ENCODE results near the gene MBD3L4.
A peak's percentile ranks its signal among the peaks of the same experiment; 100 is the strongest.

Gene MBD3L4

DNA sequence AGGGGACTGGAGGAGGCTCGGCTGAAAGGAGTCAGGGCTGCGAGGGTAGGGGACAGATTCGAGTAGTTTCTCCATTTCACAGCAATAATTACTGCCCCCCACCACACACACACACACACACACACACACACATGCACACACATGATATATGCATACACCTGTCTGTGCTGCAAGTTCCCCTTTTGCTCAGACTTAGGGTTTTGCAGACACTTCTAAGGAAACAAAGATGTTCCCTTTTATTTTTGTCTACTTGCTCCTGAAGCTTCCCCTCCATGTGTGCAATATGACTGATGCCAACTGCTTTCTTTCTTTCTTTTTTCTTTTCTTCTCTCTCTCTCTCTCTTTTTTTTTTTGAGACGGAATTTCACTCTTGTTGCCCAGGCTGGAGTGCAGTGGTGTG is 32.1 kb downstream of the MBD3L4 start:
- Histone ChIP-seq H4K20me1 (ENCODE audit: control insufficient read depth, insufficient read depth, low read depth, low read length) (no peaks in the 10 kb centered on the region), H3K9me3 (ENCODE audit: control insufficient read depth, insufficient read depth, low read length) (no peaks in the 10 kb centered on the region)

GRCh38 chr19:7006135-7006704 is 33.8 kb downstream of the MBD3L4 start:
- TF ChIP-seq, protein P1, sequence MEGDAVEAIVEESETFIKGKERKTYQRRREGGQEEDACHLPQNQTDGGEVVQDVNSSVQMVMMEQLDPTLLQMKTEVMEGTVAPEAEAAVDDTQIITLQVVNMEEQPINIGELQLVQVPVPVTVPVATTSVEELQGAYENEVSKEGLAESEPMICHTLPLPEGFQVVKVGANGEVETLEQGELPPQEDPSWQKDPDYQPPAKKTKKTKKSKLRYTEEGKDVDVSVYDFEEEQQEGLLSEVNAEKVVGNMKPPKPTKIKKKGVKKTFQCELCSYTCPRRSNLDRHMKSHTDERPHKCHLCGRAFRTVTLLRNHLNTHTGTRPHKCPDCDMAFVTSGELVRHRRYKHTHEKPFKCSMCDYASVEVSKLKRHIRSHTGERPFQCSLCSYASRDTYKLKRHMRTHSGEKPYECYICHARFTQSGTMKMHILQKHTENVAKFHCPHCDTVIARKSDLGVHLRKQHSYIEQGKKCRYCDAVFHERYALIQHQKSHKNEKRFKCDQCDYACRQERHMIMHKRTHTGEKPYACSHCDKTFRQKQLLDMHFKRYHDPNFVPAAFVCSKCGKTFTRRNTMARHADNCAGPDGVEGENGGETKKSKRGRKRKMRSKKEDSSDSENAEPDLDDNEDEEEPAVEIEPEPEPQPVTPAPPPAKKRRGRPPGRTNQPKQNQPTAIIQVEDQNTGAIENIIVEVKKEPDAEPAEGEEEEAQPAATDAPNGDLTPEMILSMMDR (IDR thresholded peaks at IDR 0.05; ENCODE audit: low read depth, low read length, poor library complexity, severe bottlenecking) = no peak
- TF ChIP-seq EZH2phosphoT487 (IDR thresholded peaks at IDR 0.05; ENCODE audit: borderline replicate concordance, low read length) = no peak
- no peaks in the 10 kb centered on the region for H3F3A ChIP-seq (ENCODE audit: control insufficient read depth, insufficient read depth)
- no peaks in the 10 kb centered on the region for H3K9me3 ChIP-seq (ENCODE audit: control insufficient read depth, insufficient read depth, low read length)
- no peaks in the 10 kb centered on the region for H3K4me1 ChIP-seq (ENCODE audit: control insufficient read depth, low read length)
- no peaks in the 10 kb centered on the region; the same call in 1 of the 2 replicates for H3K27me3 ChIP-seq (ENCODE audit: control insufficient read depth, low read length)
- H3K4me3 ChIP-seq (ENCODE audit: low read length) = no peak overlapping the region
- H3K36me3 ChIP-seq (ENCODE audit: control insufficient read depth, low read length) = no peaks in the 10 kb centered on the region
- H3K9me2 ChIP-seq (replicated peaks; ENCODE audit: control insufficient read depth, low read length) = no peaks in the 10 kb centered on the region
- H3K27ac ChIP-seq (ENCODE audit: low read depth, low read length) = no peak overlapping the region
- H4K20me1 ChIP-seq (ENCODE audit: control insufficient read depth, insufficient read depth, low read depth, low read length) = no peaks in the 10 kb centered on the region
- no peaks in the 10 kb centered on the region for H3K79me2 ChIP-seq (ENCODE audit: control insufficient read depth, low read length)
- H3K4me2 ChIP-seq (ENCODE audit: low read length) = no peak overlapping the region

More for the DNA sequence above, 32.1 kb downstream of the MBD3L4 start:
- Histone ChIP-seq H3K79me2 (ENCODE audit: control insufficient read depth, low read length) (no peaks in the 10 kb centered on the region), H3K4me1 (ENCODE audit: control insufficient read depth, low read length) (no peaks in the 10 kb centered on the region), H3K9me2 (replicated peaks; ENCODE audit: control insufficient read depth, low read length) (no peaks in the 10 kb centered on the region), H3F3A (ENCODE audit: control insufficient read depth, insufficient read depth) (no peaks in the 10 kb centered on the region), H3K4me2 (ENCODE audit: low read length) (no peak overlapping the region), H3K4me3 (ENCODE audit: low read length) (no peak overlapping the region), H3K36me3 (ENCODE audit: control insufficient read depth, low read length) (no peaks in the 10 kb centered on the region), H3K27ac (ENCODE audit: low read depth, low read length) (no peak overlapping the region), H3K27me3 (ENCODE audit: control insufficient read depth, low read length) (no peaks in the 10 kb centered on the region)
- TF ChIP-seq, protein P1 (IDR thresholded peaks at IDR 0.05; ENCODE audit: low read depth, low read length, poor library complexity, severe bottlenecking) = no peak
- no peak for TF ChIP-seq EZH2phosphoT487 (IDR thresholded peaks at IDR 0.05; ENCODE audit: borderline replicate concordance, low read length)

GRCh38 chr19:7004313-7004931 is 35.6 kb downstream of the MBD3L4 start:
- Histone ChIP-seq H3K27me3 (ENCODE audit: control insufficient read depth, low read length) (no peaks in the 10 kb centered on the region; the same call in none of the 2 replicates), H3K4me3 (ENCODE audit: low read length) (no peak overlapping the region), H3K4me2 (ENCODE audit: low read length) (no peak overlapping the region), H3K9me2 (replicated peaks; ENCODE audit: control insufficient read depth, low read length) (no peaks in the 10 kb centered on the region), H4K20me1 (ENCODE audit: control insufficient read depth, insufficient read depth, low read depth, low read length) (no peaks in the 10 kb centered on the region), H3K79me2 (ENCODE audit: control insufficient read depth, low read length) (no peaks in the 10 kb centered on the region), H3K27ac (ENCODE audit: low read depth, low read length) (no peak overlapping the region), H3K36me3 (ENCODE audit: control insufficient read depth, low read length) (no peaks in the 10 kb centered on the region), H3K9me3 (ENCODE audit: control insufficient read depth, insufficient read depth, low read length) (no peaks in the 10 kb centered on the region), H3F3A (ENCODE audit: control insufficient read depth, insufficient read depth) (no peaks in the 10 kb centered on the region), H3K4me1 (ENCODE audit: control insufficient read depth, low read length) (no peaks in the 10 kb centered on the region)
- TF ChIP-seq, protein P1 (IDR thresholded peaks at IDR 0.05; ENCODE audit: low read depth, low read length, poor library complexity, severe bottlenecking) = peak; percentile 82
- TF ChIP-seq EZH2phosphoT487 (IDR thresholded peaks at IDR 0.05; ENCODE audit: borderline replicate concordance, low read length) = no peak
